Skeletal muscle satellite cell (primary cell): Measurements from ENCODE around the gene FNDC3B.

Experiments used
- H3K27me3 ChIP-seq: 2 replicates; pipeline ENCODE4 v1.7.0; 2013; ENCODE audit warnings: low read length; ENCODE audit not compliant: control insufficient read depth, insufficient read depth
- H3K36me3 ChIP-seq: 2 replicates; pipeline ENCODE4 v1.7.0; 2013; ENCODE audit warnings: mild to moderate bottlenecking, control low read depth, low read length; ENCODE audit not compliant: insufficient read depth
- H3K4me1 ChIP-seq: 2 replicates; pipeline ENCODE4 v1.7.0; 2013; ENCODE audit warnings: low read length; ENCODE audit not compliant: control insufficient read depth, insufficient read depth
- H3K4me2 ChIP-seq: 2 replicates; pipeline ENCODE4 v1.7.0; 2013; ENCODE audit warnings: mild to moderate bottlenecking, low read length
- H3K4me3 ChIP-seq: 2 replicates; pipeline ENCODE4 v1.7.0; 2013; ENCODE audit warnings: low read length
- H3K9ac ChIP-seq: 2 replicates; pipeline ENCODE4 v1.7.0; 2013; ENCODE audit warnings: mild to moderate bottlenecking, low read depth, low read length, moderate library complexity
- H3K9me3 ChIP-seq: replicated peaks from 2 replicates; pipeline ENCODE4 v1.7.0; 2013; ENCODE audit warnings: mild to moderate bottlenecking, control low read depth, low read length

FNDC3B gene

GRCh38 chr3:172262991-172263608, 223.7 kb downstream of the FNDC3B start:
- H3K4me2 ChIP-seq: no peak overlapping the region
- peaks cover 27% of the 10 kb centered on the region for H3K4me1 ChIP-seq
- H3K9me3 ChIP-seq: no peaks in the 10 kb centered on the region
- H3K27me3 ChIP-seq: no peaks in the 10 kb centered on the region
- peaks cover 49% of the 10 kb centered on the region for H3K36me3 ChIP-seq
- H3K9ac ChIP-seq: no peak overlapping the region
- no peak overlapping the region for H3K4me3 ChIP-seq

GRCh38 chr3:172263781-172264486, 224.6 kb downstream of the FNDC3B start:
- Histone ChIP-seq H3K27me3 (no peaks in the 10 kb centered on the region), H3K9me3 (no peaks in the 10 kb centered on the region), H3K36me3 (peaks cover 43% of the 10 kb centered on the region), H3K4me3 (no peak overlapping the region), H3K4me2 (no peak overlapping the region), H3K9ac (no peak overlapping the region), H3K4me1 (peaks cover 25% of the 10 kb centered on the region)

GRCh38 chr3:172266103-172266502, 226.7 kb downstream of the FNDC3B start:
- no peak overlapping the region for H3K4me2 ChIP-seq
- no peaks in the 10 kb centered on the region for H3K9me3 ChIP-seq
- no peak overlapping the region for H3K9ac ChIP-seq
- no peak overlapping the region for H3K4me3 ChIP-seq
- peaks cover 61% of the 10 kb centered on the region for H3K36me3 ChIP-seq
- peaks cover 11% of the 10 kb centered on the region for H3K4me1 ChIP-seq
- H3K27me3 ChIP-seq: no peaks in the 10 kb centered on the region

GRCh38 chr3:172268425-172268824, 229.0 kb downstream of the FNDC3B start:
- no peaks in the 10 kb centered on the region for H3K9me3 ChIP-seq
- H3K9ac ChIP-seq: no peak overlapping the region
- H3K36me3 ChIP-seq: peaks cover 50% of the 10 kb centered on the region
- no peak overlapping the region for H3K4me2 ChIP-seq
- no peak overlapping the region for H3K4me3 ChIP-seq
- peaks cover 27% of the 10 kb centered on the region for H3K4me1 ChIP-seq
- no peaks in the 10 kb centered on the region for H3K27me3 ChIP-seq

- no peaks in the 10 kb centered on the region for H3K27me3 ChIP-seq
- H3K4me3 ChIP-seq: no peak overlapping the region
- no peaks in the 10 kb centered on the region for H3K9me3 ChIP-seq
- peaks cover 47% of the 10 kb centered on the region for H3K36me3 ChIP-seq
- H3K9ac ChIP-seq: no peak overlapping the region
- H3K4me2 ChIP-seq: no peak overlapping the region
- H3K4me1 ChIP-seq: peaks cover 27% of the 10 kb centered on the region
Observed at GRCh38 chr3:172268868-172269267, 229.5 kb downstream of the FNDC3B start.

- H3K27me3 ChIP-seq: no peaks in the 10 kb centered on the region
Observed at GRCh38 chr3:172270557-172271166, 231.3 kb downstream of the FNDC3B start.

GRCh38 chr3:172271386-172271976, 232.1 kb downstream of the FNDC3B start:
- Histone ChIP-seq H3K9ac (no peak overlapping the region), H3K4me2 (no peak overlapping the region), H3K9me3 (no peaks in the 10 kb centered on the region), H3K36me3 (peaks cover 45% of the 10 kb centered on the region), H3K4me1 (peaks cover 27% of the 10 kb centered on the region), H3K27me3 (no peaks in the 10 kb centered on the region), H3K4me3 (no peak overlapping the region)

More at GRCh38 chr3:172270557-172271166, 231.3 kb downstream of the FNDC3B start:
- H3K4me2 ChIP-seq: no peak overlapping the region
- no peak overlapping the region for H3K9ac ChIP-seq
- peaks cover 27% of the 10 kb centered on the region for H3K4me1 ChIP-seq
- H3K4me3 ChIP-seq: no peak overlapping the region
- no peaks in the 10 kb centered on the region for H3K9me3 ChIP-seq
- peaks cover 50% of the 10 kb centered on the region for H3K36me3 ChIP-seq

GRCh38 chr3:172272698-172273097, 233.3 kb downstream of the FNDC3B start:
- Histone ChIP-seq H3K36me3 (peaks cover 40% of the 10 kb centered on the region), H3K4me1 (peaks cover 27% of the 10 kb centered on the region), H3K4me3 (no peak overlapping the region), H3K9ac (no peak overlapping the region), H3K27me3 (no peaks in the 10 kb centered on the region), H3K9me3 (no peaks in the 10 kb centered on the region), H3K4me2 (no peak overlapping the region)

GRCh38 chr3:172273378-172273777, 234.0 kb downstream of the FNDC3B start:
- Histone ChIP-seq H3K36me3 (peaks cover 44% of the 10 kb centered on the region), H3K9ac (no peak overlapping the region), H3K4me3 (no peak overlapping the region), H3K9me3 (no peaks in the 10 kb centered on the region), H3K4me1 (peaks cover 30% of the 10 kb centered on the region), H3K27me3 (no peaks in the 10 kb centered on the region), H3K4me2 (no peak overlapping the region)

- H3K27me3 ChIP-seq: no peaks in the 10 kb centered on the region
- no peak overlapping the region for H3K4me3 ChIP-seq
- no peak overlapping the region for H3K4me2 ChIP-seq
- H3K9ac ChIP-seq: no peak overlapping the region
- H3K9me3 ChIP-seq: no peaks in the 10 kb centered on the region
- peaks cover 38% of the 10 kb centered on the region for H3K4me1 ChIP-seq
- H3K36me3 ChIP-seq: peaks cover 37% of the 10 kb centered on the region
Observed at GRCh38 chr3:172274906-172275305, 235.5 kb downstream of the FNDC3B start.

GRCh38 chr3:172275586-172275985, 236.2 kb downstream of the FNDC3B start:
- H3K9me3 ChIP-seq: no peaks in the 10 kb centered on the region
- no peaks in the 10 kb centered on the region for H3K27me3 ChIP-seq
- H3K4me3 ChIP-seq: no peak overlapping the region
- peaks cover 31% of the 10 kb centered on the region for H3K36me3 ChIP-seq
- no peak overlapping the region for H3K9ac ChIP-seq
- no peak overlapping the region for H3K4me2 ChIP-seq
- peaks cover 43% of the 10 kb centered on the region for H3K4me1 ChIP-seq
